HuH-7.5 (cell line): ENCODE measurements around the gene GALNT2.

ENCODE experiments used
- DNase-seq: peaks from one replicate; pipeline ENCODE4 v3.0.0; 2011; ENCODE audit warnings: low spot score

Gene GALNT2

GRCh38 chr1:230188826-230189225 lies 121.8 kb downstream of the GALNT2 start:
- no peak for DNase-seq

- no peak for DNase-seq
Observed at GRCh38 chr1:230189341-230189740, 122.3 kb downstream of the GALNT2 start.

- no peak for DNase-seq
Observed at GRCh38 chr1:230189824-230190223, 122.8 kb downstream of the GALNT2 start.

GRCh38 chr1:230191079-230191804 lies 124.2 kb downstream of the GALNT2 start:
- DNase-seq = no peak

GRCh38 chr1:230191855-230192254 lies 124.8 kb downstream of the GALNT2 start:
- no peak for DNase-seq

GRCh38 chr1:230194525-230194924 lies 127.5 kb downstream of the GALNT2 start:
- DNase-seq = no peak

GRCh38 chr1:230195199-230195598 lies 128.2 kb downstream of the GALNT2 start:
- DNase-seq = no peak

- DNase-seq = no peak
Observed at GRCh38 chr1:230196077-230196476, 129.0 kb downstream of the GALNT2 start.

- no peak for DNase-seq
Observed at GRCh38 chr1:230197644-230198567, 130.9 kb downstream of the GALNT2 start.

- DNase-seq = no peak
Observed at GRCh38 chr1:230199034-230199433, 132.0 kb downstream of the GALNT2 start.

- DNase-seq = no peak
Observed at GRCh38 chr1:230199554-230199953, 132.5 kb downstream of the GALNT2 start.

- DNase-seq = no peak
Observed at GRCh38 chr1:230200276-230200675, 133.2 kb downstream of the GALNT2 start.

- DNase-seq = no peak
Observed at GRCh38 chr1:230201445-230201844, 134.4 kb downstream of the GALNT2 start.

GRCh38 chr1:230204842-230205241 lies 137.8 kb downstream of the GALNT2 start:
- DNase-seq = no peak

GRCh38 chr1:230205719-230206198 lies 138.7 kb downstream of the GALNT2 start:
- DNase-seq = no peak

GRCh38 chr1:230206207-230206606 lies 139.2 kb downstream of the GALNT2 start:
- no peak for DNase-seq

GRCh38 chr1:230206976-230207375 lies 139.9 kb downstream of the GALNT2 start:
- no peak for DNase-seq

- no peak for DNase-seq
Observed at GRCh38 chr1:230207598-230207997, 140.6 kb downstream of the GALNT2 start.

- DNase-seq = no peak
Observed at GRCh38 chr1:230208619-230209261, 141.7 kb downstream of the GALNT2 start.

GRCh38 chr1:230210326-230210980 lies 143.4 kb downstream of the GALNT2 start:
- no peak for DNase-seq

- no peak for DNase-seq
Observed at GRCh38 chr1:230210981-230211336, 143.9 kb downstream of the GALNT2 start.
